ENCODE measurements around the gene AP1S1.
A peak's percentile ranks its signal among the peaks of the same experiment; 100 is the strongest.
"Not testable (repeated sequence)": the region's sequence is repeated elsewhere in the genome, so short reads cannot be mapped to it uniquely, and the experiment has no call there.

AP1S1 gene

DNA sequence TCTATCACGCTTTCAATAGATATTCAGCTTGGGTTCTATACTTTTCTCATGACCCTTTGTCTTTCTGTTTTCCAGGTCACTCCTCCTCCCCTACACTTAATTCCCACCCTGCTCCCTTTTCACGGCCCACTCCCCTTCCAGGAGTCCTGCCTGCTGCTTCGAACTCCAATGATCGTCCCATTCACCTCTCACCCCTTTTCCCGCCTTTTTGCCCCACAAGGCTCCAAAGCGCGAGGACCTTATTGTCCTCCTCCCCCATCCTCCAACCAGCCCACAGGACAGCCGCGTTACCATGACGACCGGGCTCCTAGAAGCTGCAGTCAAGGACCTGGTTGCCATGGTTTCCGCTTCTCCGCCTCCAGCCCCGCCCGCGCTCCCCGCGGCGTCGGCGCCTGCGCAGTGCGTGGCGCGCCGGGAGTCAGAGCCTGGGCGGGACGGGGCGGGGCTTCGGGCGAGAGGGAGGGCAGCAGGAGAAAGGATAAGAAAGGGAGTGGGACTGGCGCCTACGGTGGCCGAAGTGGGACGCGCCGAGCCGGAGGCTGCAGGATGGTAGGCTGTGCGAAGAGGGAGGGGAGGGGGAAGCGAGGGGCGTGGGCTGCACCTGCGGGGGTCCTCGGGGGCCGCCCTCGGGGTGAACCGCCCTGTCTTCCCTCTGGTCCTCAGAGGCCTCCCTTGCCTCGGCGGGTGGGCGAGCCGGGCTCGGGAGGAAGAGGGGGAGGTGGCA lies at the start of gene AP1S1:
Gene AP1S1, plus strand, starts transcription at position 508 of the 724 bp plus-strand sequence. Its CDS starts 39 bp downstream, at position 547.
- peak; percentile 96 for DNase-seq

DNA sequence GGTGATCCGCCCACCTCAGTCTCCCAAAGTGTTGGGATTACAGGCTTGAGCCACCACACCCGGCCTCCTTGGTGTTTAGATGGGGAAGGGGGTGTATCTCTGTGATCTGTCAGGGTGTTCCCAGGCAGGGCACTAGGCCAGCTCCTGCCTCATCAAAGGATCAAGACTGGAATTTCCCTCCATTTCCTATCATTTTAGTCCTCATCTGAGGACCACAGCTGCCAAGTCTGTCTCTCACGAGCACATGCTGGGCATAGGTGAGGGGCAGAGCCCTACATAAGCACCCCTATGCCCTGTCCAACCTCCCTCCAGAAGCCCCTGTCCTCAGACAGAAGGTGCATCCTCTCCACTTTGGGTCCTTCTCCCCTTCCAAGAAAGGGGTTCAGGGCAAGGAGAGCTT lies 49.5 kb upstream of the AP1S1 start:
- DNase-seq, result no peak

DNA sequence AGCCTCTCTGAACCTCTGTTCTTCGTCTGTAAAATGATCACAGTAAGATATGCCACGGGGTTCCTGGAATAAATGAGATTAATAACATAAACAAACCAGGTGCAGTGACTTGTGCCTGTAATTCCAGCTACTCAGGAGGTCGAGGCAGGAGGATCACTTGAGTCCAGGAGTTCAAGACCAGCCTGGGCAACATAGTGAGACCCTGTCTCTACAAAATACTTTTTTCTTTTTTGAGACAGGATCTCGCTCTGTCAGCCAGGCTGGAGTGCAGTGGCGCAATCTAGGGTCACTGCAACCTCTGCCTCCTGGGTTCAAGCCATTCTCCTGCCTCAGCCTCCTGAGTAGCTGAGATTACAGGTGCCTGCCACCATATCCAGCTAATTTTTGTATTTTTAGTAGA lies 49.0 kb upstream of the AP1S1 start:
- DNase-seq, result not testable (repeated sequence)

DNA sequence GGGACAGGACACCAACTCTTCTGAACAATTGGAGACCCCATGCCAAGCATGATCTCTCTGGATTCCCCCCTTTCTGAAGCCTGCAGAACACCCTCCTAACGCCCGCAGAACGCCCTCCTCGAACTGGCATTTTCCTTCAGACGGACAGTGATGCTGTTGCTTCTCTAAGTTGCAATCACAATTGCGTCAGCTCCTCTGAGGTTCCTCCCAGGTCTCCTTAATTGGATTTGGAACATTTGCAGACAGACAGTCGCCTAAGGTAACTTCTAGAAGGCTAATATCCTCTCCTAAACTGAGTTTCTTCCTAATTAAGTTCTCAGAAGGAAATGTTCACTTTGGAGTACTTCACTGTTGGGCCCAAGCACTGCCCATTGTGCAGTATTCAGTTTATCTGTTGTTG lies 47.9 kb upstream of the AP1S1 start:
- no peak for DNase-seq

DNA sequence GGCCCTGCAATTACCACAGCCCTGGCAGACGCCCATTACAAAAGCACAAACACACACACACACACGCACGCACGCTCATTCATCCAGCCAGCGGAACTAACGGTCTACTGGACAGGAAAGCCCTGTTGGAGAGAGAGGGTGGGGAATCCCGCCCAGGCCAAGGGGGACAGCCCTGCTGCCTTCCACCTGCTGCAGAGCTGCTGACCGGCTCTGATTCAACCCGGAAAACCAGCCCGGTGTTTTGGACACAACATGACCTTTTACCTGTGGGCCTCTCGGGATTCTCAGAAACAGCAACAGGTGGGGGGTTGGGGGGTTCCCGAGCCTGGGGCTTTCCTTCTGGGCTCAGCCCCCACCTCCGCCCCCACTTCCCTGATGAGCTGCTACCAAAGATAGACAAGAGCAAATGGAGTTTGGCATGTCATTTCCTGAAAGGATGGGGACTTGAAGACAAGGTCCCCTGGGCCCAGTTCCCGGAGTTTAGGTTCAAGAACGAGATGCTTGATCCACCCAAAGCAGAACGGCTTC lies 45.9 kb upstream of the AP1S1 start:
- DNase-seq, result no peak

DNA sequence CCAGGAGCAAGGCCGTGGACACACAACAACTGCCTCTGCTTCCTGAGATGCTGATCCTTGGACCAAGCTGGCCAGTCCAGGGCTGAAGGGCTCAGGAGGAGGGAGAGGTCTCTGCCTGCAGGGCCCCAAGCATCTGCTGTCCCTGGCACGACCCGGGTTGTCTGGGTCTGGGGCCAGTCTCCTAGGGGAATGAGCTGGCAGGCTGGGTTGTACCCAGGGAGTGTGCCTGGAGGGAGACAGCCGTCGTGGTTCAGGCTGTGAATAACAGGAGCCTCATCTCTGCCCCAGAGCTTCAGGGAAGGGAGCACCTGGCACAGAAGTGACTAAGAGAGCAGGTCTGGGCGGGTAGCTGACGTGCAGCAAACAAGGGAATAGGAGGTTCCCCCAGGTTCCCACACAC lies 45.3 kb upstream of the AP1S1 start:
- no peak for DNase-seq

DNA sequence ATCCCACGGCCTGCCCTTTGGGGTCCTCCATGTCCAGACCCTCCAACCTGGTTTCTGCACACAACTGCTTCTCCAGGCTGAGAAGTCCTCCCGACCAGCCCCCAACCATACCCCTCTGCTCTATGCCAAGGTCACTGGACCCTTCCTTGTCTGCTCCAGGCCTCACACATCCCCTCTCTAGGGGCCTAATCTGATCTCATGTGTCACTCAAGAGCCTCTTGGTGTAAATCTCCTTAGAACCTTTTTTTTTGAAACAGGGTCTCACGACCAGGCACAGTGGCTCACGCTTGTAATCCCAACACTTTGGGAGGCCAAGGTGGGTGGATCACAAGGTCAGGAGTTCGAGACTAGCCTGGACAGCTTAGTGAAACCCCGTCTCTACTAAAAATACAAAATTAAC lies 44.9 kb upstream of the AP1S1 start:
- no peak for DNase-seq

DNA sequence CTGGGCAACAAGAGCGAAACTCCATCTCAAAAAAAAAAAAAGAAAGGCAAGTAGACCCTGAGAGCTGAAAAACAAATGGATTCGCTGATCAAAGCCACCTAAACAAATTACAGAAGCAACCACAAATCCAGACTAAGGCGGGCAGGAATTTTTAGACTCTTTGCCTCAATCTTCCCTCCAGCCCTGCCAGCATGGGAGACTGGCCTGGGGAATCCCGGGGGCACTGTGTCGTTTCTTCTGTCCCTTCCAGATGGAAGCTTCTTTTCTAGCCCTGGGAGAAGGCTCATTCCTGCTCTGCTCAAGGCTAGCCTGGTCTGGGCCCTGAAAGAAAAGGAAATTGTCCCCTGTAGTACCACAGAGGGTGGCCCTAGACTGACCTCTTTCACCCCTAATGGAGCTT lies 43.0 kb upstream of the AP1S1 start:
- DNase-seq, result no peak

DNA sequence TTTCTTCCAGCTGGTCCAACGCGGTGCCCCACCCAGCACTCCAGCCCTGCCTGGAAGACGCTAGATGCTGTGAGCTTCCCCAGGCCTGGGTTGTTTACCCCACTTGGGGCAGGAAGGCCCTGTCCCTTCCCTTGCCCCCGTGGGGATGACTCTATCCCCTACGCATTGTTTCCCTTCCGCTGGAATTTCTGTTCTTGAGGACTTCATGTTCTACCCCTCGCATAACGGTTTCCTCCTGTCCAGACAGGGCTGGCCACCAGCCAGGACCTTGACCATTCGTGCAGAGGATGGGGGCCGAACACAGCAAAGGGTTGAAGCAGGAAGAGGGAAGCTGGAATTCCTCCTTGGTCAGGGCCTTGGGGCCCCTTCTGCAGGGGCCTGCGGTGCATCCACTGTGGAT lies 42.0 kb upstream of the AP1S1 start:
- DNase-seq, result no peak

DNA sequence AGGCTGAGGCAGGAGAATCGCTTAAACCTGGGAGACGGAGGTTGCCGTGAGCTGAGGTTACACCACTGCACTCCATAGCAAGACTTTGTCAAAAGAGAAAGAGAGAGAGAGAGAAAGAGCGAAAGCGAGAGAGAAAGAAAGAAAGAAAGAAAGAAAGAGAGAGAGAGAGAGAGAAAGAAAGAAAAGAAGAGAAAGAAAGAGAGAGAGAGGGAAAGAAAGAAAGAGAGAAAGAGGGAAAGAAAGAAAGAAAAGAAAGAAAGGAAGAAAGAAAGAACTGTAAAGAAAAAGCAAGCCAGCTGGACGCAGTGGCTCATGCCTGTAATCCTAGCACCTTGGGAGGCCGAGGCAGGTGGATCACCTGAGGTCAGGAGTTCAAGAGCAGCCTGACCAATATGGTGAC lies 41.1 kb upstream of the AP1S1 start:
- not testable (repeated sequence) for DNase-seq

DNA sequence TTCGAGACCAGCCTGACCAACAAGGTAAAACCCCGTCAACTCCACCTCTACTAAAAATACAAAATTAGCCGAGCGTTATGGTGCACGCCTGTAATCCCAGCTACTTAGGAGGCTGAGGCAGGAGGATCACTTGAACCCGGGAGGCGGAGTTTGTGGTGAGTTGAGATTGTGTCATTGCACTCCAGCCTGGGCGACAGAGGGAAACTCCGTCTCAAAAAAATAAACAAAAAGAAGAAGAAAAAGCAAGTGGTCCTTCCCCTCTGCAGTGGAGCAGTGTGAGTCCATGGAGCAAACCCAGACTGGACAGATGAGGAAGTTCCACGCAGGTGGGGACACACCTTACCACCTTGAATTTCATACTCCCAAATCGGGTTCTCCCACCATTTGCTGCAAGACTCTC lies 40.4 kb upstream of the AP1S1 start:
- no peak for DNase-seq

DNA sequence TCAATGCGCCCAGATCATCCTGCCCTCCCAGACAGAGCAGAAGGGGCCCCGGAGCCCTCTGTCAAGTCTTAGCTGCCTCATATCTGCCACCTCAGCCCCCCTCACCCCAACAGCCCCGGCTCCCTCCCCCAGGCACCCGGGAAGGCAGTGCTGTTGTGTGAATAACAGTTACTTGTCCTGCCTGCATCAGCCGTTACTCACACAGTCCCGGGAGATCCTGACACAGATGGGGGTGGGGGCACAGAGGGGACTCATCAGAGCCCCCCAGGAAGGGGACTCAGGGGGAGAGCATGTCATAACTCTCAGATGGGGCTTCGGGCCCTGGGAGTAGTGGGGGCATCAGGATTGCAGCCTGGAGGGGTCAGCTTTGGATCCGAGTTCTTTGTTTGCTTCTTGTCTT lies 39.8 kb upstream of the AP1S1 start:
- DNase-seq, result no peak

DNA sequence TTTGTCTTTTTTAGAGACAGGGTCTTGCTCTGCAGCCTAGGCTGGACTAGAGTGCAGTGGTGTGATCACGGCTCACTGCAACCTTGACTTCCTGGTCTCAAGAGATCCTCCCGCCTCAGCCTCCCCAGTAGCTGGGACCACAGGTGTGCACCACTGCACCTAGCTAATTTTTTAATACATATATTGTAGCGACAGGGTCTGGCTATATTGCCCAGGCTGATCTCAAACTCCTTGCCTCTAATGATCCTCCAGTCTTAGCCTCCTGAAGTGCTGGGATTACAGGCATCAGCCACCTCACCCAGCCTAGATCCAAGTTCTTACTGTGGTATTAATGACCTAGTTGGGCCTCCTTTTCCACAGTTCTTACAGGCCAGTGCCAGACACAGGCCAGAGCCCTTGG lies 39.1 kb upstream of the AP1S1 start:
- DNase-seq, result no peak

DNA sequence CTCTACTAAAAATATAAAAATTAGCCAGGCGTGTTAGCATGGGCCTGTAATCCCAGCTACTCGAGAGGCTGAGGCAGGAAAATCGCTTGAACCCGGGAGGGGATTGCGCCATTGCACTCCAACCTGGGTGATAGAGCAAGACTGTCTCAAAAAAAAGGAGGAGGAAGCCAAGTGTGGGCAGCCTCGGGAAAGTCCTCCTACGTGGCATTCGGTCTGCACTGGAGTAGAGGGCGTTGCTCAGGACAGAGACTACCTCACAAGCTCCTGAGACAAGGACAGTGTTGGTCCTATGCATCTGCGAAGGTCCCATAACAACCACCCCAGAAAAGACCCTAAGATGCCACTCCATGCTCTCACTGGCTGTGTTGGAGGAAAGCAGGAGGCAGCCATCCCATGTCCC lies 37.4 kb upstream of the AP1S1 start:
- no peak for DNase-seq

DNA sequence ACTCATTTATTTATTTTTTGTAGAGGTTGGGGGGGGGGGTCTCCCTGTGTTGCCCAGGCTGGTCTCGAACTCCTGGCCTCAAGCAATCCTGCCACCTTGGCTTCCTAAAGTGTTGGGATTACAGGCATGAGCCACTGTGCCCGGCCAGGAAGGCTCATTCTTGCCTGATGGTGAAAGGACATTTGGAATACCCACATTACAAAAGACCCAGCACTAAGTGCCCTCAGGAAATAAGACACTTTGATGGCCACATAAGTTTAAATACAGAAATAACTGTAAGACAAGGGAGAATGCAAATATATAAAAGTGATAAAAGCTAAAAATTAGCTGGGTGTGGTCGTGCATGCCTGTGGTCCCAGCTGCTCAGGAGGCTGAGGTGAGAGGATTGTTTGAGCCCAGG lies 35.4 kb upstream of the AP1S1 start:
- DNase-seq, result no peak

DNA sequence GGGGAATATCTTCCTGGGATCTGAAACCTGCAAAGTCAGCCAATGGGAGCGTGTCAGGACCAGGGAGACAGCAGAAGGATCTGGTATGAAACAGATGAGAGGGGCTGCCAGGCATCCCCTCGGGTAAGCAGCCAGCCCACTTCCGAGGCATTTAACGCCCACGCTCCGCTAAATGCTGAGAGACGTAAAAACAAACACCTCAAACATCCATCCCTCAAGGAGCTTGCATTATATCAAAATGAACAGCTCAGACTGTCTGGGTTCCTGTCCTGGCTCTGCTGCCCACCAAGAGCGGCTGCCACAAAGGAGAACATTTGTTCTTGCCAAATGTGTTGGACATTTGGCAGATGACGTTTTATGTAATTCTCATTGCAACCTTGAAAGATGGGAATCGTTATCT lies 34.4 kb upstream of the AP1S1 start:
- DNase-seq, result no peak

DNA sequence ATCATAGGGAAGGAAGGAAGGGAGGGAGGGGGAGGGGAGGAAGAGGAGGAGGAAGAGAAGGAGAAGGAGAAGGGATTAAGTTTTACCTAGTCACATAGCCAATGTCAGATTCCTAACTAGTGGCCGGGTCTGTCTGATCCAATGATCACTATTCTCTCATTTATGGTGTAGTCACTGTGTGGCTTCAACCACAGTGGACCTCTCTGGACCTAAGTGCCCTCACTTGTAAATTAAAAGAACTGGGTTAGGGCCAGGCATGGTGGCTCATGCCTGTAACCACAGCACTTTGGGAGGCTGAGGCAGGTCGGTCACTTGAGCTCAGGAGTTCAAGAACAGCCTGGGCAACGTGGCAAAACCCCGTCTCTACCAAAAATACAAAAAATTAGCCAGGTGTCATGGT lies 34.0 kb upstream of the AP1S1 start:
- no peak for DNase-seq

DNA sequence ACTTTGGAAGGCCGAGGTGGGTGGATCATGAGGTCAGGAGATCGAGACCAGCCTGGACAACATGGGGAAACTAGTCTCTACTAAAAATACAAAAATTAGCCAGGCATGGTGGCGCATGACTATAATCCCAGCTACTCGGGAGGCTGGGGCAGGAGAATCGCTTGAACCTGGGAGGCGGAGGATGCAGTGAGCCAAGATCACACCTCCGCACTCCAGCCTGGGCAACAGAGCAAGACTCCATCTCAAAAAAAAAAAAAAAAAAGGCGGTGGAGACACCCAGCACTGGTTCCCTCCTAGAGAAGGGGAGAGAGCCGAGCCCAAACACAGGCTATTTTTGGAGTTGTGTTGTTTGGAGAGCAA lies 32.7 kb upstream of the AP1S1 start:
- not testable (repeated sequence) for DNase-seq

DNA sequence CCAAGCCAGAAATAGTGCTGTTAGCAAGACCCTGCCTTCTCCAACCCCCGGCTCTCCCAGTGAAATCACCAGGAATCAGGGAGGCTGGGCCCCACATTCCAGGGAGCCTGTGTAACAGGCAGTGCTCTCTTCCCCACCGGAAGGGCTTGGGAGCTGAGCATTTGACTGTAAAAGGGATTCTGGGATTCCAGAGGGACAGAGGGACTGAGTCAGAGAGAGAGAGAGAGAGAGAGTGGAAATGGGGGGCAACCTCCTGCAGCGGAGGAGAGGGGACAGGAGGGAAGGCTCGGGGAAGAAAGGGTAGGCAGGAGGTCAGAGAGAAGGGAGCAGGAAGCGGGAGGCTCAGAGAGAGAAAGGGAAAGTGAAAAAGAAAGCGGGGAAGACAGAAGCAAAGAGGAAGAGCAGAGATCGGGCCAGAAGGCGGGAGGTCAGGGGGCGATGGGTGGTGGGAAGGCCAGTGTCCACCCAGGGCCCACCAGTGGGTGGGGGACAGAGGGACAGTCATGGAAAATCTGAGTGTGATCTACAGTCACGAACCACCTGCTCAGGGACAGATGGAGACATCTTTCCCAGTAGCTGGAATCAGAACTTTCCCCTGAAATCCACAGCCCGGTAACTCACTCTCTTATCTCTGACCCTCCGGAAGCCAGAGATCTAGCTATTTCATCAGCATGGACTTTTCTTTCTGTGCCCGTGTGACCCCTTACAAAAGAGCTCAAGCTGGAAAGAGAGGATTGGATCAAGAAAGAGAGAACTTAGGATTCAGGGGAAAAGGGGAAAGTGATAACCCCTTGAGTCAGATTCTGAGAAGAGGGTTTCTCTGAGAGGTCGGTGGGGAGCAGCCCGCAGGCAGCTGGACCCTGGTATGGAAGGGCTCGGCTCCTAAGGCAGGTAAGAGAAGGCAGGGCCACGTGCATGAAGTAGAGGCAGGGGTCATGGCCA lies 32.0 kb upstream of the AP1S1 start:
- DNase-seq, result no peak

DNA sequence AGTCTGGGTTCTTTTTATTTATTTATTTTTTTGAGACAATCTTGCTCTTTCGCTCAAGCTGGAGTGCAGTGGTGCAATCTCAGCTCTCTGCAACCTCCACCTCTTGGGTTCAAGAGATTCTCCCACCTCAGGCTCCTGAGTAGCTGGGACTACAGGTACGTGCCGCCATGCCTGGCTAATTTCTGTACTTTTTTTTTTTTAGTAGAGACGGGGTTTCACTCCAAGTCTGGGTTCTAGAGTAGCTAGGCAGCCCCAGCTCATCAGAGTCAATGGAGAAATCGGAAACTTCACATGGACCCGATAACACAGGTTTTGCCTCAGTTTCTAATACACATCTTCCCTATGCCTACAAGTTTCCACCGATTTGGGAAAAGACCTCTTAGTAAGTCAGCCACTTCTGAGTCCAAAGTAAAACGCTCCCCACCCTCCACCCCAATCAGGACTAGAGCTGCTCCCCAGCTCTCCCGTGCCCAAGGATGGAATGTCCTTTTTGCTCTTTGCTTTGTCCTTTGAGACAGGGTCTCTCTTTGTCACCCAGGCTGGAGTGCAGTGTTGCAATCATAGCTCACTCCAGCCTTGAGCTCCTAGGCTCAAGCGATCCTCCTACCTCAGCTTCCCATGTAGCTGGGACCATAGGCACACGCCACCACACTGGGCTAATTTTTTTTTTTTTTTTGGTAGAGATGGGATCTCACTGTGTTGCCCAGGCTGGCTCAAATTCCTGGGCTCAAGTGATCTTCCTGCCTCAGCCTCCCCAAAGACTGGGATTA lies 31.2 kb upstream of the AP1S1 start:
- no peak for DNase-seq

DNA sequence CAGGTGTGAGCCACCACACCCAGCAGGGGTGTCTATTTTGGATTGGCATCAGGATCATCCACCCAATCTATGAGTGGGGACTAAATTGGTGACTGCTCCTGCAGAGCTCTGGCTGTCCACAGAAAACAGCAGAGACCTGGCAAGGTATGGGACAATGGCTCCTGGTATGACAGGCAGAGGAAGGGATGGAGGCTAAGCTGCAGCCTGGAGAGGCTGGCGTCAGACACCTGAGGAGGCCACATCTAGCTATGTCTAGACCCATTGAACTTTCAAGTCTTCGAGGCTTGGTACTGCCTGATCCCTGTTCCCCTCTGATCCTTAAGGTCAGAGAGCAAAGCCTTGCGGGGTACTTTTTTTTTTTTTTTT lies 30.6 kb upstream of the AP1S1 start:
- no peak for DNase-seq

DNA sequence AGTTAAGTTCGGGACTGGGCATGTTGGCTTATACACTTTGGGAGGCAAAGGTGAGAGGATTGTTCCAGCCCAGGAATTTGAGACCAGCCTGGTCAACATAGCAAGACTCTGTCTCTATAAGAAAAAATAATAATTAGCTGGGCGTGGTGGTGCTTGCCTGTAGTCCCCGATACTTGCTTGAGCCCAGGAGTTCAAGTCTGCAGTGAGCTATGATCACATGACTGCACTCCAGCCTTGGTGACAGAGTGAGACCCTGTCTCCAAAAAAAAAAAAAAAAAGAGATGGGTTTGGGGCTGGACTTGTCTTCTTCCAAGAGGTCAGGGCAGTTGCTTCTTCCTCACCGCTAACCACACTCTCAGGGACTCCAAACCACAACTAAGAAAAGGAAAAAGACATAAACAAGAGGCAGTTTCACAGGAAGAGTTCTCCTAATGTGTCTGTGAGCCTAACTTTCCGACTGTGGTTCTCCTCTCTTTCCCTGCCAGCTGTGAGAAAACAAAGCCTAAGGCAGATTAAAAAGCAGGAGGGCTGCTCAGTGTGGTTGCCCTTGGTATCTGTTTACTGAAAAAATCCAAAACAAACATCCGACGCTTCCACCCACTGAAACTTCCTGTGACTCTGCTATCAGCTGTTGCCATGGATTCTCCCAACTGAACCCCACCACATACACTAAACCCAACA lies 29.8 kb upstream of the AP1S1 start:
- DNase-seq, result no peak

All from NCI-H1436 (cell line).